Lower leg skin (tissue), 3 donors: ENCODE results near the gene MAL.

Experiments
- CTCF ChIP-seq, 3 donors: fragments of 450-650 bp; IDR thresholded peaks; one replicate each; pipeline ENCODE4 v1.5.1; 2016; ENCODE audit warnings: antibody characterized with exemption in 3 of 3, mild to moderate bottlenecking in 3 of 3, moderate library complexity in 2 of 3
- POLR2A ChIP-seq, 2 donors: fragments of 450-650 bp; IDR thresholded peaks; one replicate each; pipeline ENCODE4 v1.6.1; 2016 to 2017; ENCODE audit warnings: antibody characterized with exemption in 2 of 2, mild to moderate bottlenecking in 1 of 2, moderate library complexity in 1 of 2

GRCh38 chr2:95057535-95058370 is 32.2 kb downstream of the MAL start:
- TF ChIP-seq CTCF (IDR thresholded peaks at IDR 0.05) (no peak), POLR2A (IDR thresholded peaks at IDR 0.05) (no peak)
